GM18526 (cell line): ENCODE data around the gene INHBB.

Experiments
- POLR2A ChIP-seq: IDR thresholded peaks from 3 replicates; pipeline ENCODE4 v1.6.1; 2011; ENCODE audit not compliant: insufficient read length; ENCODE audit errors: extremely low read depth

The INHBB gene

GRCh38 chr2:120390381-120391055 lies 44.6 kb downstream of the INHBB start:
- no peak for TF ChIP-seq POLR2A

DNA sequence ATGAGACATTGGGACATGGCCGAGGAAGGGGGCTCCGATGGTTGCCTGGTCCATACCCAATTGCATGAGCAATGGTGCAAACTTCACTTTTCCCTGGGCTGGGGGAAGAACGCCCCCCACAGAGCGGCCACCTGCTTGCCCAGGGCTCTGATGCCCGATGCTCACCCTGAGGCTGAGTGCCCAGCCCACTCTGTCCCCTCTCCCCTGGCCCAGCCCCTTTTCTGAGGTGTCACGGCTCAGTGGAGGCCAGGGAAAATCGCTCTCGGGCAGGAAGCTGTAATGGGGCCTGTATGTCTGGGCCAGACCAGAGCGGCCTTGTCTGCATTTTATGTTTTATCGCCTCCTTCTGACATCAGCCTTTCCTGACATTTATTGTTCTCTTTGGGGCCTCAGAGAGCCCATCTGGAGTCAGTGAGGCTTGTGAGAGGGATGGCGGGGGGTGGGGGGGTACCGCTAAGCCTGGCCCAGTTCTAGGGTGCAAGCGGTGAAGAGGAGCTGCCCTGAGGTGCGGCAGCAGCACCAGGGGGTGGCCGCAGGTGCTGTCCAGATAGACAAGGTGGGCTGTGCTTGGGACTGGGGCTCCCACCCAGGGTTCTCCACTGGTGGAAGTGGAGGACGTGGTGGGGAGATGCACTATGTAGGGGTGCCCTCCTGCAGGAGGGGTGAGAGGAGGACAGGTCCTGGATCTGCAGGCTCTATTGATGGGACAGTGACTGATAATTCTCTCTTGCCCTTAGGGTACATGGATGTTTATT lies 46.2 kb downstream of the INHBB start:
- no peak for TF ChIP-seq POLR2A

DNA sequence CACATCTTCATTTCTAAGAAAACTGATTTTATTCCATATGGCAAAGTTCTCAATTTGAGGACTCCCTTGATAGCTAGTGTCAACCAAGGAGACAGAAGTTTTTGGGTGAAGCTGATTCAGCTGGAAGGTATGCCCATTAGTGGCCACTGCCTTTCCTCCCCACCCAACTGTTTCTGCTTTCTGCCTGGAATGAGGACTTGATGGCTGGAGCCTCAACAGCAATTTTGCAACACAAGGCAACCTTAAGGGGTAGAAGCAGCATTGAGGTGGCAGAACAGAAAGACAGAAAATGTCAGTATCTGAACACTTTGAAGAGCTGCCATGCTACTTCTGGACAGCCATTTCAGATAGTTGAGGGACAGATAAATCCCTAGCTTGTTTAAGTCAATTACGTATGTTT lies 47.0 kb downstream of the INHBB start:
- TF ChIP-seq POLR2A = no peak

GRCh38 chr2:120393456-120393855 lies 47.5 kb downstream of the INHBB start:
- TF ChIP-seq POLR2A = no peak

GRCh38 chr2:120394764-120395163 lies 48.8 kb downstream of the INHBB start:
- TF ChIP-seq POLR2A = no peak

- TF ChIP-seq POLR2A = no peak
Observed at GRCh38 chr2:120395221-120396012, 49.5 kb downstream of the INHBB start.

DNA sequence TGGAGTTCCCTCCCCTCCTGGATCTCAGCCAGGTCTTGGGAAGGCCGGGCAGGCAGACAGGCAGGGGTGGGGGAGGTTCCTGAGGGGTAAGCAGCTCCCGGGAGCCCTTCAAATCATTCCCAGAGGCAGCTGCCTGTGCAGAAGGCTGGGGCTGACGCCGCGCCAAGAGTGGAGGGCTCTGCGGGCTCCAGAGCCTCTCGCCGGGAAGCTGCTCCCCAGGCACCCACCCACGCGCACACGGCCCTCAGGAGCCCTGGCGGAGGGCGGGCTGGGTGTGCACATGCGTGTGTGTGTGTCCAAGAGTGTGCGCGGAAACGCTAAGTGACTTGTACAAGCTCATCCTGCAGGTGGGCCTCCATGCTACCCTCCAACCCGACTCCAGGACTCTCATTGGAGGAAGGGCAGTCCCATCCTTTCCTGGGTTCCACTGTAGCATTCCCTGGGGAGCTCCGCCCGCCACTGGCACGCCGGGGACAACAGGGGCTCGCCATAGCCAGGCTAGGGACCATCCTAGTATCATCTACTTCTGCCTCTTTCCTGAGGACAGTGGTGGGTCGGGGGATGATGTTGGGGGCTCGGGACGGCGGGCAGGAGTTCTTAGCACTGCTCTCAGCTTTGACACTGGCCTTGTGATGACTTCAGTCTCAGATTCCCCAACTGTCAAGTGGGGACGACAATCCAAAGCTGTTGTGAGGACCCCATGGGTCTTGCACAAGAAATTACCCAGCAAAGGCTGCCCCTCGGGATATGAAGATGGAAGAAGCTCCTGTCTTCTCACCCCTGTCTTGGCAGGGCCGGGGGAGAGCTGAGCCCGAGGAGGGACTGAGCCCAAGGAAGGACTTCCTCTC lies 50.3 kb downstream of the INHBB start:
- TF ChIP-seq POLR2A = no peak

DNA sequence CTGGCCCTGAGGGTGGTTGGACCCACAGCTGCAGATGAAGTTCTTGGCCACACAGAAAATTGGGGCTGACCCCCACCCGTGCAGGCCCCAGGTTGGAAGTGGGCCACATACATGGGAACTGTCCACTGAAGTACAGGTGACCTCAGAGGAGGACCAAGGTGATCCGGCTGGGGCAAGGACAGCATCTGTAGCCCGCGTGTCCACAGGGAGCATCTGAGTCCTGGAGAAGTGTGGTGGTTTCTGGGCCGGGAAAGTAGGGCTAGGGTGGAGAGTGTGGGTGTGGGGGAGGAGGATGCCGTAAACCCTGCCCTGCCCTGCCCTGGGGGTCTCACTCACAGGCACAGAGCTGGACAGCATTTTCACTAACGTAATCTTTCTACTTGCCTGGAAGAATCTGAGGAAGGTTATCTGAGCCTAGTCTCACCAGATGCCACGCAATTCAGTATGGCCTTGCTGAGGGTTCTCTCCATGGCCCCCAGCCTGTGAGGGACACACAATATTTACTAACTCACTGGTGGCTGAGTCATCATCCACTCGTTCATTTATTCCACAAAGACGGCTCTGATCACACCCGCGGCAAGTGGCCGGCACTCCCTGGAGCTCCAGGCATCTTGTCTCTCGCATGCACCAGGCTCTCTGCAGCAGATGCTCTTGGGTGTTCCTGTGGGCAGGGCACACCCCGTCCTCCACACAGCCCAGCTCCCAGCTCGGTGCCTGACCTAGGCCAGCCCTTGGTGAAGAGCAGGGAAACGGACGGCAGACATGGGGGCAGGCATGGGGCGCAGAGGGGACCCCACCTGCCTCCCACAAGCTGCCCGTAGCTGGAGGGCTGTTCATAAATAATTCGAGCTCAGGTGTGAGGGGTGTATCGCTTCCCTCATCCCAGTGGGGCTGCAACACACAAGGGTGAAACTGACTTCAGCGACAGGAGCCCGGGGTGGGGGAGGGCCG lies 51.2 kb downstream of the INHBB start:
- no peak for TF ChIP-seq POLR2A

DNA sequence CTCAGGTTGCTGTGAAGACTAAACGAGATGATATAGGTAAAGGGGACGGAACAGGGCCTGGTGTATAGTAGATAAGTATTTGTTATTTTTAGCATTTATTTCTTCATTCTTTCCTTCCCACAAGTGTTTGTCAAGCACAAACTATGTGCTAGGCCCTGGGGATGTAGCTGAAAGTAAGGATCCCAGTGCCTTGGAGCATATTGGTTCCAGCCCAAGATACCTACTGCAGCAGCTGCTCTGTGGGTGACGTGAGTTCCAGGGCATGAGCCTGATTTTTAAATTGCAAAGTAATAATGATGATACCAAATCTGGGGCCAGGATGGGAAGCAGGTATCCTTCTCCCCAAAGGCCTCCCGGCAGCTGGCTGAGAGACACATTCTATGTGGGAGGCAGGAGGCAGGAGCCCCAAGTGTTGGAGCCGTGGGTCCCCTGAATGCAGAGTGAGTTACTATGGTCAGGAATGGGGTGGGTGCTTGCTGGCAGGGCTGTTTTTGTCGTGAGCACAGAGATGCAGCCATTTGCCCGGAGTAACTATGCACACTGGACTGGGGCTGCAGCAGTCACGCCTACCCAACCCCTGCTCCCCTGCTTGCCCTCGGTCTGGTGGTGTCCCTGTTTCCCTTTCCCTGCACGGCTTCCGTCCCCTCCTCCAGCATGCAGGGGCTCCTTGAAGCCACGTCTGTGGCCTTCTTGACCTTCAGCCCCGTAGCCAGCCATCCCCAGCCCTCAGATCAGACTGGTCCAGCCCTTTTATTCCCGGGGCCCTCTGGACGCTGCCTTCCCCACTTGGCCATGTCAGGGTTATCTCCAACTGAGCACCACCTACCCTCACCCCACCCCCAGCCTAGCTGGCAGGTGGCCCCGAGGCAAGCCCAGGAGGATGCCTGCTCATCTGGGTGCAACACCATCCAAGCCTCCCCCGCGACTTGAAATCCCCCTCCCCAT lies 52.4 kb downstream of the INHBB start:
- TF ChIP-seq POLR2A = no peak

- TF ChIP-seq POLR2A = no peak
Observed at GRCh38 chr2:120398996-120399888, 53.3 kb downstream of the INHBB start.

GRCh38 chr2:120399889-120400240 lies 53.9 kb downstream of the INHBB start:
- TF ChIP-seq POLR2A = no peak

DNA sequence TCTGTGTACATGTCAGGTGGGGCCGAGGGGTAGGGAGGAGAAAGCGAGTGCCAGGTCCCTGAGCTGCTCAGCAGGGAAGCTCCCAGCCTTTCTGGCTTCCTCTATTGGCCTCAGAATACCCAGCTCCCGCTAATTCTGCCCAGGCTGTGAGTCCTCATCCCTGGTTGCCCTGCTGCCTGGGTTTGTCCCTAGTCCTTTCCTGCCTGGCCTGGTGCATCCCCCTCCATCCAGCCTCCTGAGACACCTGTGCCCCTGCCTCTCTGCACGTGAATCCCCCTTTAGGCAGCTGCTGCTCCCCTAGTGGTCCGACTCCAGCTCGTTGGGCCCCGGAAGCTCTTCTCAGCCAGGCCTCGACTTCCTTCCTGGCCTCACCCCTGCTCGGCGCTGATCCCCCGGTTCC lies 54.6 kb downstream of the INHBB start:
- no peak for TF ChIP-seq POLR2A
